Breast epithelium (tissue), 4 donors: Measurements from ENCODE around the gene MLF2. TPM values are rescaled to one million over a fixed set of nuclear protein-coding genes. Genes with fewer than 3 reads are reported as not detected.

Source experiments
- DNase-seq, 2 donors: peaks; one replicate each; pipeline ENCODE4 v3.0.0-alpha.2; 2019; ENCODE audit warnings: low spot score in 2 of 2
- H3K27ac ChIP-seq, 2 donors: fragments of 200-600 bp; sonication (generic) in 1 of 2; one replicate each; pipeline ENCODE4 v1.5.1; 2016 to 2019; ENCODE audit warnings: mild to moderate bottlenecking in 1 of 2
- H3K27me3 ChIP-seq, 2 donors: fragments of 200-600 bp; sonication (generic) in 1 of 2; one replicate each; pipeline versions ENCODE4 v1.5.1 to v1.6.0; 2017 to 2019; ENCODE audit warnings: control low read depth in 1 of 2, mild to moderate bottlenecking in 1 of 2
- H3K36me3 ChIP-seq: fragments of 200-600 bp; one replicate; pipeline ENCODE4 v1.5.1; 2019
- H3K4me1 ChIP-seq, 2 donors: fragments of 200-600 bp; sonication (generic); one replicate each; pipeline ENCODE4 v1.5.1; 2016 to 2019; ENCODE audit warnings: control low read depth in 1 of 2
- H3K4me3 ChIP-seq, 3 donors: fragments of 200-600 bp; sonication (generic); 1 replicate in 2 of 3; 2 replicates in 1 of 3; pipeline ENCODE4 v1.5.1; 2016 to 2019; ENCODE audit warnings: mild to moderate bottlenecking in 3 of 3, moderate library complexity in 2 of 3
- H3K9me3 ChIP-seq, 2 donors: fragments of 200-600 bp; sonication (generic) in 1 of 2; one replicate each; pipeline ENCODE4 v1.5.1; 2016 to 2019; ENCODE audit warnings: control low read depth in 1 of 2
- CTCF ChIP-seq, 3 donors: fragments of 450-650 bp; IDR thresholded peaks; one replicate each; pipeline ENCODE4 v1.5.1; 2016 to 2017; ENCODE audit warnings: antibody characterized with exemption in 3 of 3, mild to moderate bottlenecking in 3 of 3, moderate library complexity in 3 of 3
- POLR2A ChIP-seq: fragments of 450-650 bp; IDR thresholded peaks from one replicate; pipeline ENCODE4 v1.6.1; 2016; ENCODE audit warnings: antibody characterized with exemption, mild to moderate bottlenecking, moderate library complexity
- POLR2AphosphoS5 ChIP-seq, 3 donors: sonication (generic); formaldehyde crosslinking; IDR thresholded peaks; one replicate each; pipeline ENCODE4 v1.6.1; 2017; ENCODE audit warnings: antibody characterized with exemption in 3 of 3
- intact Hi-C: fragments of 100-400 bp; cut with DNase I; formaldehyde crosslinking; loops from one replicate; pipeline ENCODE4 v1.15.1; 2023; ENCODE audit warnings: low total_unique reads
- total RNA-seq, 3 donors: library from RNA; depleted of rRNA; stranded (reverse); fragments of >200 nt; gene quantifications; one replicate each; pipeline ENCODE4 v1.1.0, GENCODE V29; 2016

MLF2 gene
- total RNA-seq, 3 donors from 2014 or later = 130 to 168 (median 159) TPM

GRCh38 chr12:6767353-6768319 is 14.7 kb upstream of the MLF2 start:
- intact Hi-C loops = no loop called here
- Histone ChIP-seq H3K4me3 (peak overlapping the region; percentile 75 to 99 (median 77)), H3K27me3 (no peaks in the 10 kb centered on the region), H3K4me1 (peaks cover 11 to 23% of the 10 kb centered on the region in 2 donors), H3K27ac (peak overlapping the region; percentile 95 to 100), H3K9me3 (no peaks in the 10 kb centered on the region), H3K36me3 (no peaks in the 10 kb centered on the region)
- peak in 1 of 2 donors; percentile 37 for DNase-seq
- TF ChIP-seq POLR2AphosphoS5 (IDR thresholded peaks at IDR 0.05) (no peak), CTCF (IDR thresholded peaks at IDR 0.05) (no peak), POLR2A (no peak)

DNA sequence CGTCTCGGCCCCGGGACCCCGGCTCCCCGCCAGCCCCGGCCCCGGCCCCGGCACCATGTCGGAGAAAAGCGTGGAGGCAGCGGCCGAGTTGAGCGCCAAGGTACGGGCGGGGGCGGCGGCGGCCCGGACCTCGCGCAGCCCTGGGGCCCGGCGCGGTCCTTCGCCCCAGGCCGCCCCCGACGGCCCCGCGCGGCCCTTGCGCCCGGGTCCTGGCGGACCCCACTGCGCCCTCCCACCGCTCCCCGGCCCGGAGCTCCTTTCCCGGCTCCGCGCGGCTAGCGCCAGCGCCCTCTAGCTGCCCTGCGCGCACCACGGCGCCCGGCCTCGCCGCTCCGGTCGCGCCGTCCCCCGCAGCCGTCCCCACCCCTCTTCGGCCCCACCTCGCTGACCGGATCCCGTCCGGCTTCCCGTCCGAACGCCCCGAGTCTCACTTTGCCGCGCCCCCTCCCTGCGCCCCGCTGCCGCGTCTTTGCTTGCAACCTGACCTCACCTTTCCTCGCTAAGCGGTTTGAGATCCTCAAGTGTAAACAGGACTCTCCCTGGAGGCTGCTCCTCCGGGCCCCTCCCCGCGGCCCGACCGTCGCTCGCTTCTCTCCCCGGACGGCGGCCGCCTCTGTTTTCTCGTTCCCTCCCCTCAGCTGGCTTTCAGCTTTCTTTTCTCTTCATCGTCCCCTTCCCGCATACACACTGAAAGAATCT is 13.9 kb upstream of the MLF2 start:
- Histone ChIP-seq H3K36me3 (no peaks in the 10 kb centered on the region), H3K4me1 (peaks cover 11 to 17% of the 10 kb centered on the region in 2 donors), H3K9me3 (no peaks in the 10 kb centered on the region), H3K27ac (peak overlapping the region; percentile 95 to 100), H3K27me3 (no peaks in the 10 kb centered on the region), H3K4me3 (peak overlapping the region; percentile 75 to 99 (median 77))
- intact Hi-C loops = no loop called here
- TF ChIP-seq POLR2AphosphoS5 (IDR thresholded peaks at IDR 0.05) (peak; percentile 23 to 70 (median 68)), POLR2A (no peak), CTCF (IDR thresholded peaks at IDR 0.05) (peak in 2 of 3 donors; percentile 30 to 67)
- DNase-seq = peak; percentile 74 to 84

GRCh38 chr12:6765634-6766581 is 13.0 kb upstream of the MLF2 start, which contains the start of gene PTMS:
Gene PTMS (plus strand): TSS chr12:6766363. CDS start chr12:6766706, 343 bp downstream.
- peak within 1 kb of the TSS; percentile 75 to 99 (median 77) for H3K4me3 ChIP-seq
- H3K9me3 ChIP-seq = no peaks in the 10 kb centered on the region
- TF ChIP-seq POLR2AphosphoS5 (IDR thresholded peaks at IDR 0.05) (peak; percentile 48 to 91 (median 49)), CTCF (IDR thresholded peaks at IDR 0.05) (no peak), POLR2A (peak; percentile 49)
- peaks cover 11 to 16% of the 10 kb centered on the region in 2 donors for H3K4me1 ChIP-seq
- intact Hi-C loops = no loop called here
- H3K27ac ChIP-seq = peak within 1 kb of the TSS; percentile 95 to 100
- no peaks in the 10 kb centered on the region for H3K27me3 ChIP-seq
- peak; percentile 84 to 90 for DNase-seq
- H3K36me3 ChIP-seq = no peaks in the 10 kb centered on the region

DNA sequence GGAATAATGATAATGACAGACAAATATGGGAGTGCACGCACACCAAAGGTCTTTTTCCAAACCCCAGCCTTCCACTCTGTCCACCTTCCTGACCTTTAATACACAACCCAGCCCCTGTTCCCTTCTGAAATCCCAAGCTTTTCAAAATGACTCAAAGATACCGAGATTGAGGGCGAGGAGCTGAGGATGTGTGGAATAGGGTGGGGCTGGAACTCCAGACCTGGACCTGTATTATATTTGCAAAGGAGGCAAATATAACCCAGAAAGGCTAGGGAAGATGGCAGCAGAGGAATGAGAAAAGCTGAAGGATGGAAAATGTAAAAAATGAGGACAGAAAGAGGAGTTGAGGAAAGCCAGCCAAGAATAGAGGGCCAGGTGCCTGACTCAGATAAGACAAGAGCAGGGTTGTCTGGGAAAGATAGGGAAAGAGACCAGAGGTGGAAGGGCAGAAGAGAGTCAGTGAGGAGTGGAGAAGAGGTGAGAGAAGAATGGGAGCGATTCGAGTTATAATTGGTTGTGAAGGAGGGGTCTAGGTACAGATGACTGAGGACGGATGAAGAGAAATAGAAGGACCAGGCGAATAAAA is 12.2 kb upstream of the MLF2 start:
- H3K36me3 ChIP-seq = no peaks in the 10 kb centered on the region
- intact Hi-C loops = no loop called here
- no peak for DNase-seq
- H3K27ac ChIP-seq = peak overlapping the region; percentile 95 to 100
- H3K4me1 ChIP-seq = peaks cover 11 to 16% of the 10 kb centered on the region in 2 donors
- H3K27me3 ChIP-seq = no peaks in the 10 kb centered on the region
- H3K9me3 ChIP-seq = no peaks in the 10 kb centered on the region
- H3K4me3 ChIP-seq = peak overlapping the region in 2 of 3 donors; percentile 75 to 99
- TF ChIP-seq POLR2AphosphoS5 (IDR thresholded peaks at IDR 0.05) (no peak), POLR2A (no peak), CTCF (IDR thresholded peaks at IDR 0.05) (no peak)
